GM21390 (cell line): Measurements from ENCODE around the gene METTL9.
"Not testable (repeated sequence)": the region's sequence is repeated elsewhere in the genome, so short reads cannot be mapped to it uniquely, and the experiment has no call there.

Experiments used
- ATAC-seq: cut with Tn5 transposase; IDR thresholded peaks from one replicate; pipeline ENCODE4 v1.9.1; 2021; ENCODE audit not compliant: unreplicated experiment

The METTL9 gene

DNA sequence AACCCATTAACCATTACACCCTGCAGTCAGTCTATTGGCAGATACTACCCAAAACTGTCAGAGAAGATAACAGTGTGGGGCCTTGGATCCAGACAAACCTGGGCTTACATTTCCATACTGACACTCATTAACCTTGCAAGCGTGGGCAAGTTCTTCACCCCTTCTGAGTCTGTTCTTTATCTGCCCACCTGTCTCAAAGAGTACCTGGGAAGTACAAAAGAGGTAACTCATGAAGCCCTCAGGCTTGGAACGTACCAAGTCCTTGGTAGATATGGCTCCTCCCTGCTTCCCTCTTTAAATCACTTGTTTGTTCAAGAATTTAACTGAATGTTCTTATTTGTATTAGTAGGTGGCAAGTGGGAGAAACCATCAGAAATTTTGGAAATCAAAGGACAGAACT is 55.5 kb downstream of the METTL9 start:
- no peak for ATAC-seq

DNA sequence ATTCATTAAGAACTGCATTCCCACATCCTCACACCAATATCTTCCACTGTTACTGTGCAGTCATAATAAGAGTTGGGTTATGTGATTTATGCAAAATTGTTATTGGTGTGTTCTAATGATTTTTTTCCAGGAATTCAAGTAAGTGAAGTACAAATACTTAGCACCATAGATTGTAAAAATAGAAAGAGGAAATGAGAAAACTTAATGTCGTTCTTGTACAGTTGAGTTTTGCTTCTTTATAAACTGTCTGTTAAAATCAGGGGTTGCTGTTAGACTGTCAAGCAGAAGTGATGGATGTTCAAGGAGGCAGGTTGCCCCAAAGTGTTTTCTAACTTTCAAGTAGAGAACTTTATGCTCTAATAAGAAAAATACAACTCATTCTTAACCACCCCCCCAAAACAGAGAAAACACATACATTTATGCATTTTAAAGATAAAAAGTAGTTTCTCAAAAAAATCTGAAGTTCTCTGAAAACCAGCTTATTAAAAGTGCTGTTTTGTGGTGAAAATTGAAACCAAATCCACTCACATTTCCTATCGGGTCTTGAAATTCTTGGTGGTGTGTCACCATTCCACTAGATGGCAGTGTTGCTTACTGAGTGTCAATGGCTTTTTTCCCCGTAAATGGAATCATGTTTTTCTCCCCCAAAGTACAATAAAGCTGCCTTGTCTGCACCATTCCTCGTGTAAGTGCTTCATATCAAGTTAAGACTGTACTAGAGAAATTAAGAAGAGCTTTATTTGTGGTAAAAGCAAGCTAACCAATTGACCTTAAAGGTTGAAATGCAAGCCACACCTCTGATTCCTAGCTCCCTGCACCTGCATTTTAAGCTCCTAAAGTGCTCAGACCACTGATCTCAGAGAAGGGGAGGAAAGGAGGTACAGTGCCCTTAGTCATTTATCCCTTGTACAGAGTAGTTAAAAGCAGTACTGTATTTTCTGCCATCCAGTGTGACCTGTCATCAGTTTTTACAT is 57.7 kb downstream of the METTL9 start:
- ATAC-seq: no peak

DNA sequence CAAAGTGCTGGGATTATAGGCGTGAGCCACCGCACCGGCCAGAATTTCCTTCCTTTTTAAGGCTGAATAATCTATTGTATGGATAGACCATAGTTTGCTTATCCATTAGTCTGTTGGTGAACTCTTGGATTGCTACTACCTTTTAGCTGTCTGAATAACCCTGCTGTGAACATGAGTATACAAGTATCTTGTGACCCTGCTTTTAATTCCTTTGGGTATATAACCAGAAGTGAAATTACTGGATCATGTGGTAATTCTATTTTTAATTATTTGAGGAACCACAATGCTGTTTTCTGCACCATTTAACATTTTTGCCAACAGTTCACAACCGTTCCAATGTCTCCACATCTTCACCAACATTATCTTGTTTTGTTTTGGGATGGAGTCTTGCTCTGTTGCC is 59.7 kb downstream of the METTL9 start:
- ATAC-seq: no peak

GRCh38 chr16:21663889-21664647 is 64.7 kb downstream of the METTL9 start, which contains the start of gene OTOA:
Gene OTOA, plus strand, starts transcription at chr16:21663968. Its CDS starts 14,547 bp downstream, at chr16:21678515.
- no peak for ATAC-seq

DNA sequence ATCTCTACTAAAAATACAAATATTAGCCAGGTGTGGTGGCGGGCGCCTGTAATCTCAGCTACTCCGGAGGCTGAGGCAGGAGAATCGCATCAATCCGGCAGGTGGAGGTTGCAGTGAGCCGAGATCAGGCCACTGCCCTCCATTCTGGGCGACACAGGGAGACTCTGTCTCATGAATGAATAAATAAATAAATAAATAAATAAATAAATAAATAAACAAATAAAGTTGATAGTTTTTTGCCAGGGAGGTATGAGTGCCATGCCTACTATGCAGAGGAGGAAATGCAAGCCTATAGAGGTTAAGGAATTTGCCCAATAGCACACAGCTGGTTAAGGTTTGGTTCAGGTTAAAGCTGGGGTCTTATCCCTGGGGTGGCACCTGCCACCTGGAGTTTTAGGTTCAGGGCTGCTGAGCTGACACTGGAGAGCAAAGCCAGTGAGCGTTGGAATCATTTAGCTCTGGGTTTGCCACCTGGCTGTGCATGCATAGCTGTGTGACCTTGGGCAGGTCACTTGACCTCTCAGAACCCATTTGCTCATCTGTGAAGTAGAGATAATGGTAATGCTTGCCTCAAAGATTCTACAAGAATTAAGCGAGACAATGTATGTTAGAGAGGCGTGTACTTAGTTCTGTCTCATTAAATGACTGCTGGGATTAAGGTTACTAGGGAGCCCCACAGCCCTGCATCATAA is 65.6 kb downstream of the METTL9 start:
- no peak for ATAC-seq

DNA sequence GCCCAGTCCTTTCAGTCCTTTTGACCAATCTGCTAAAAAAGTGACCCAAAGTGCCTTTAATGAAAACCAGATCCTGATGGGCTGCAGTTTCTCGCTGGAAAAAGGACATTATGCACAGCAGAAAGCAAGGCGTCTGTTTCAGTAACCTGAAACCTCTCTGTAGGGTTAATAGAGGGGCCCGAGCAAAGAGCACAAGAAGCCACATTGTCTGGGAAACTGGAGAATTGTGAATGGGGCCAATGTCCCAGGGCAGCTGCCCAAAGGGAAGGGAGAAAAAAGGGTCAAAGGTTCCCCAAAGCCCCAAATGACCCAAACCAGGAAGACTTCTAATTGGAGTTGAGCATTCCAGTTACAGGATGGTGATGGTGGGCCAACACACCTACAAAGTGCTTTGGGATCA is 67.4 kb downstream of the METTL9 start:
- no peak for ATAC-seq

- ATAC-seq: no peak
Measured at GRCh38 chr16:21667575-21667974, 68.2 kb downstream of the METTL9 start.

- ATAC-seq: no peak
Measured at GRCh38 chr16:21673469-21673868, 74.1 kb downstream of the METTL9 start.

DNA sequence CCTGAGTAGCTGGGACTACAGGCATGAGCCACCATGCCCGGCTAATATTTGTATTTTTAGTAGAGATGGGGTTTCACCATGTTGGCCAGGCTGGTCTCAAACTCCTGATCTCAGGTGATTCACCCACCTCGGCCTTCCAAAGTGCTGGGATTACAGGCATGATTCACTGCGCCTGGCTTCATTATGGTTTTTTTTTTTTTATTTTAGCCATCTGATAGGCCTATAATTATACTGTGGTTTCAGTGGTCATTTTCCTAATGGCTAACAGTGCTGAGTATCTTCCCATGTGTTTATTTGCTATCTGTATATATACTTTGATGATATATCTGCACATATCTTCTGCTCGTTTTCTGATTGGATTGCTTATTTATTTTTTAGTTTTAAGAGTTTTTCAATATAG is 75.1 kb downstream of the METTL9 start:
- ATAC-seq: not testable (repeated sequence)

DNA sequence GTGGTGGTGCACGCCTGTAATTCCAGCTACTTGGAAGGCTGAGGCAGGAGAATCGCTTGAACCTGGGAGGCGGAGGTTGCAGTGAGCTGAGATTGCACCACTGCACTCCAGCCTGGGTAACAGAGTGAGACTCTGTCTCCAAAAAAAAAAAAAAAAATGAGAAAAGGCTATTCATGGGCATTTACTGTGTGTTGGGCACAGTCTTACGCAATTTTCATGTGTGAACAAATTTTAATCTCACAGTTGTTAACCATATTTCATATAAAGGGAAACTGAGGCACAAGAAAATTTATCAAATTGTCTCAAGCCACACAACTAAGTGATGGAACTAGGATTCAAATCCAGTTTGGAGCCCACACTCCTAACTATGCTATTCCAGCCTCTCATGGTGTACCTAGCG is 81.3 kb downstream of the METTL9 start:
- ATAC-seq: not testable (repeated sequence)

- ATAC-seq: no peak
Measured at GRCh38 chr16:21683184-21683583, 83.8 kb downstream of the METTL9 start.

- ATAC-seq: no peak
Measured at GRCh38 chr16:21684199-21684598, 84.8 kb downstream of the METTL9 start.

GRCh38 chr16:21685034-21685455 is 85.7 kb downstream of the METTL9 start:
- ATAC-seq: no peak

GRCh38 chr16:21689107-21689506 is 89.7 kb downstream of the METTL9 start:
- no peak for ATAC-seq

DNA sequence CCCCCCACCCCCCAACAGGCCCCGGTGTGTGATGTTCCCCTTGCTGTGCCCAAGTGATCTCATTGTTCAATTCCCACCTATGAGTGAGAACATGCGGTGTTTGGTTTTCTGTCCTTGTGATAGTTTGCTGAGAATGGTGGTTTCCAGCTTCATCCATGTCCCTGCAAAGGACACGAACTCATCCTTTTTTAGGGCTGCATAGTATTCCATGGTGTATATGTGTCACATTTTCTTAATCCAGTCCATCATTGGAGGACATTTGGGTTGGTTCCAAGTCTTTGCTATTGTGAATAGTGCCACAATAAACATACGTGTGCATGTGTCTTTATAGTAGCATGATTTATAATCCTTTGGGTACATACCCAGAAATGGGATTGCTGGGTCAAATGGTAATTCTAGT is 91.6 kb downstream of the METTL9 start:
- not testable (repeated sequence) for ATAC-seq

DNA sequence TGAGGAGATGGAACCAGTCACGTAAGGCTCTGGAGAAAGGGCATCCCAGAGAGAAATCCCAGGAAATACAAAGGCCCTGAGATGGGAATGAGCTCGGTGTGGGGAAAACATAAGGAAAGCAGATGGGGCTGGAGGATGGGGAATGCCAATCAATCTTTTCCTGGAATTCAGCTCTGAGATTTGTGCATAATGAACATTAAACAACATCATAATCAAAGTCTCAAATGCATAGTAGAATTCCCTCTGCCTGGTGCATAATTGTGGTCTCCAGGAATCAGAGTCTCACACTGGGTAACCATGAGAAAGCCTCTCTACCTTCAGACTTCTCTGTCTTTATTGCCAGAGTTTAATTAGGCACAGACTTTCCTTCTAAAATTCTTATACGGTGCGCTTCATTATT is 95.2 kb downstream of the METTL9 start:
- no peak for ATAC-seq

- no peak for ATAC-seq
Measured at GRCh38 chr16:21697032-21697431, 97.7 kb downstream of the METTL9 start.

- no peak for ATAC-seq
Measured at GRCh38 chr16:21698169-21699032, 99.0 kb downstream of the METTL9 start.

- no peak for ATAC-seq
Measured at GRCh38 chr16:21701271-21701670, 101.9 kb downstream of the METTL9 start.

DNA sequence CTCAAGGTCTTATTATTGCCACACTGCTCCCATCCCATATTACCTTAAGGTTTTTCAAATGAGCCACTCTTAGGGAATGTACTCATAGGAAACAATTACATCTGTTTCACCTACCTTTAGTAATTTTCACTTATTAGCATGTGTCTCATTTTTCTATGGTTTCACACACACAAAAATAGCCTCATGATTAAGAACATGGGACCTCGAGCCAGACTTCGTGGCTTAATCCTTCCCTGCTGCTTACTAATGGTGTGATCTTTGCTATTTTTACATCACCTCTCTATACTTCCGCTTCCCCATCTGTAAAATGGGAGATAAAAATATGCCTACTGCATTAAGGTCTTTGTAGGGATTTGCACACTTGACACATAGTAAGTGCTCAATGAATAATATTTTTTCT is 102.9 kb downstream of the METTL9 start:
- ATAC-seq: no peak
